ENCODE data around the gene TAL2. TPM values are rescaled to one million over a fixed set of nuclear protein-coding genes. Genes with fewer than 3 reads are reported as not detected.

TAL2 gene
- total and polyA plus RNA-seq, 10 of the 15 experiments (the other 5 are each of a cell fraction or from before 2014, with no cell fraction given): 0.16 to 0.51 (median 0.34) TPM; not detected in 1

DNA sequence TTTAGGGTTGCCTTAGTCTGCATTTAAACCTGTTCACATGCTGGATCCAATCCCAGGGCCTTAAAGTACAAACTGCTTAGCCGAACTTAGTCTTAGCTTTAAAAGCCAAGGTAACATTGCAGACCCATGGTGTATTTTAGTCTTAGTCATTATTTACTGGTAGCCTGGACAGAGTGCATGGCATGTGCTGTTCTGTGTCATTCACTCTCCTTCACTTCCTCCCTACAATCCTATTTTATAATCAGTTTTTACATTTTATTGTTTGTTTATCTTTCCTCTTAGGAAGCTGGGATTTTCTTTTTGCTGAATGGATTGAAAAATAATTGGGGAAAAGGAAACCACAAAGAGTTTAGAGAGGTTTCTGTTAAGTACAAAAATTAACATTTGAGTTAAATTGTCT, 29.4 kb upstream of the TAL2 start:
- no TSS peak for BruUV-seq (replicated peaks)
- Histone ChIP-seq H2AFZ (ENCODE audit: control insufficient read depth, low read depth, low read length) (no peak overlapping the region), H3K9ac (ENCODE audit: control insufficient read depth, insufficient read depth, low read length) (no peak overlapping the region), H4K20me1 (ENCODE audit: control insufficient read depth, insufficient read depth) (no peaks in the 10 kb centered on the region), H3K27me3 (replicated peaks in 1 of 2; ENCODE audit: control insufficient read depth in 2 of 2, insufficient read depth in 2 of 2, low read length in 1 of 2) (no peaks in the 10 kb centered on the region), H3K4me3 (no peak overlapping the region), H3K36me3 (ENCODE audit: control insufficient read depth in 2 of 2, insufficient read depth in 2 of 2, low read length in 1 of 2) (0 out of 4 replicates have a peak, but pooled peaks cover 0 to 4% of the 10 kb centered on the region in 2 experiments), H3K4me2 (ENCODE audit: control insufficient read depth, insufficient read depth) (no peak overlapping the region), H3K9me3 (replicated peaks; ENCODE audit: control insufficient read depth, insufficient read depth, low read length) (no peaks in the 10 kb centered on the region), H3K4me1 (ENCODE audit: control insufficient read depth, insufficient read depth, low read length) (no peaks in the 10 kb centered on the region), H3K27ac (ENCODE audit: control insufficient read depth, insufficient read depth) (no peak overlapping the region), H3K79me2 (ENCODE audit: control insufficient read depth, insufficient read depth, low read length) (no peaks in the 10 kb centered on the region)
- in situ Hi-C loops (cut with MboI) (no loop called here), intact Hi-C loops (cut with micrococcal nuclease; ENCODE audit: unreplicated experiment) (no loop called here)
- POLR2A ChIA-PET: no interaction called here
- DNase-seq (ENCODE audit: low read depth, low spot score): no peak
- no peak for TF ChIP-seq SREBF2 (IDR thresholded peaks at IDR 0.05; ENCODE audit: low read length)
- TF ChIP-seq RUNX3 (IDR thresholded peaks at IDR 0.05; ENCODE audit: low read length): no peak
- TF ChIP-seq CREM (IDR thresholded peaks at IDR 0.05; ENCODE audit: low read depth): no peak
- TF ChIP-seq, protein P1, sequence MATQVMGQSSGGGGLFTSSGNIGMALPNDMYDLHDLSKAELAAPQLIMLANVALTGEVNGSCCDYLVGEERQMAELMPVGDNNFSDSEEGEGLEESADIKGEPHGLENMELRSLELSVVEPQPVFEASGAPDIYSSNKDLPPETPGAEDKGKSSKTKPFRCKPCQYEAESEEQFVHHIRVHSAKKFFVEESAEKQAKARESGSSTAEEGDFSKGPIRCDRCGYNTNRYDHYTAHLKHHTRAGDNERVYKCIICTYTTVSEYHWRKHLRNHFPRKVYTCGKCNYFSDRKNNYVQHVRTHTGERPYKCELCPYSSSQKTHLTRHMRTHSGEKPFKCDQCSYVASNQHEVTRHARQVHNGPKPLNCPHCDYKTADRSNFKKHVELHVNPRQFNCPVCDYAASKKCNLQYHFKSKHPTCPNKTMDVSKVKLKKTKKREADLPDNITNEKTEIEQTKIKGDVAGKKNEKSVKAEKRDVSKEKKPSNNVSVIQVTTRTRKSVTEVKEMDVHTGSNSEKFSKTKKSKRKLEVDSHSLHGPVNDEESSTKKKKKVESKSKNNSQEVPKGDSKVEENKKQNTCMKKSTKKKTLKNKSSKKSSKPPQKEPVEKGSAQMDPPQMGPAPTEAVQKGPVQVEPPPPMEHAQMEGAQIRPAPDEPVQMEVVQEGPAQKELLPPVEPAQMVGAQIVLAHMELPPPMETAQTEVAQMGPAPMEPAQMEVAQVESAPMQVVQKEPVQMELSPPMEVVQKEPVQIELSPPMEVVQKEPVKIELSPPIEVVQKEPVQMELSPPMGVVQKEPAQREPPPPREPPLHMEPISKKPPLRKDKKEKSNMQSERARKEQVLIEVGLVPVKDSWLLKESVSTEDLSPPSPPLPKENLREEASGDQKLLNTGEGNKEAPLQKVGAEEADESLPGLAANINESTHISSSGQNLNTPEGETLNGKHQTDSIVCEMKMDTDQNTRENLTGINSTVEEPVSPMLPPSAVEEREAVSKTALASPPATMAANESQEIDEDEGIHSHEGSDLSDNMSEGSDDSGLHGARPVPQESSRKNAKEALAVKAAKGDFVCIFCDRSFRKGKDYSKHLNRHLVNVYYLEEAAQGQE (IDR thresholded peaks at IDR 0.05; ENCODE audit: low read depth, low read length): no peak
- no peak for TF ChIP-seq SMAD1 (IDR thresholded peaks at IDR 0.05; ENCODE audit: low read depth, partially characterized antibody)
- no peak for TF ChIP-seq HDAC2 (IDR thresholded peaks at IDR 0.05)
- no peak for TF ChIP-seq EGR1 (IDR thresholded peaks at IDR 0.05; ENCODE audit: borderline replicate concordance in 1 of 2, low read depth in 2 of 2, low read length in 2 of 2)
- no peak for TF ChIP-seq MYC (IDR thresholded peaks at IDR 0.05; ENCODE audit: insufficient read depth, insufficient read length, insufficient replicate concordance, low read length, severe bottlenecking)
- TF ChIP-seq, protein P2, sequence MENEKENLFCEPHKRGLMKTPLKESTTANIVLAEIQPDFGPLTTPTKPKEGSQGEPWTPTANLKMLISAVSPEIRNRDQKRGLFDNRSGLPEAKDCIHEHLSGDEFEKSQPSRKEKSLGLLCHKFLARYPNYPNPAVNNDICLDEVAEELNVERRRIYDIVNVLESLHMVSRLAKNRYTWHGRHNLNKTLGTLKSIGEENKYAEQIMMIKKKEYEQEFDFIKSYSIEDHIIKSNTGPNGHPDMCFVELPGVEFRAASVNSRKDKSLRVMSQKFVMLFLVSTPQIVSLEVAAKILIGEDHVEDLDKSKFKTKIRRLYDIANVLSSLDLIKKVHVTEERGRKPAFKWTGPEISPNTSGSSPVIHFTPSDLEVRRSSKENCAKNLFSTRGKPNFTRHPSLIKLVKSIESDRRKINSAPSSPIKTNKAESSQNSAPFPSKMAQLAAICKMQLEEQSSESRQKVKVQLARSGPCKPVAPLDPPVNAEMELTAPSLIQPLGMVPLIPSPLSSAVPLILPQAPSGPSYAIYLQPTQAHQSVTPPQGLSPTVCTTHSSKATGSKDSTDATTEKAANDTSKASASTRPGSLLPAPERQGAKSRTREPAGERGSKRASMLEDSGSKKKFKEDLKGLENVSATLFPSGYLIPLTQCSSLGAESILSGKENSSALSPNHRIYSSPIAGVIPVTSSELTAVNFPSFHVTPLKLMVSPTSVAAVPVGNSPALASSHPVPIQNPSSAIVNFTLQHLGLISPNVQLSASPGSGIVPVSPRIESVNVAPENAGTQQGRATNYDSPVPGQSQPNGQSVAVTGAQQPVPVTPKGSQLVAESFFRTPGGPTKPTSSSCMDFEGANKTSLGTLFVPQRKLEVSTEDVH (IDR thresholded peaks at IDR 0.05; ENCODE audit: low read depth, partially characterized antibody): no peak
- no peak for TF ChIP-seq ZZZ3 (IDR thresholded peaks at IDR 0.05; ENCODE audit: control insufficient read depth, insufficient read length, low read depth)
- no peak for TF ChIP-seq BHLHE40 (IDR thresholded peaks at IDR 0.05; ENCODE audit: borderline replicate concordance in 1 of 2, low read depth in 2 of 2, low read length in 1 of 2)
- TF ChIP-seq EP300 (IDR thresholded peaks at IDR 0.05; ENCODE audit: borderline replicate concordance in 1 of 2, control insufficient read depth in 1 of 2, low read depth in 2 of 2, low read length in 2 of 2): no peak
- no peak for FAIRE-seq
- ATAC-seq: no peak
- WGBS (ENCODE audit: insufficient coverage, insufficient replicate concordance, low lambda C conversion rate, missing lambda C conversion rate): 100% methylated on average over 1 of the region's 1 CpG
- SMC1A ChIA-PET (ENCODE audit: uncharacterized antibody, unreplicated experiment): interaction anchor here (1.0 to 1.1 kb wide), 2 partner anchors 8 to 11 kb away, joined by 3 read pairs; no protein-coding TSS in a partner anchor
- CTCF ChIA-PET: interaction anchor here (1.4 to 1.9 kb wide), 2 partner anchors 10 kb away, joined by 3 to 4 read pairs; no protein-coding TSS in a partner anchor
- RAD21 ChIA-PET (ENCODE audit: unreplicated experiment): no interaction called here
